Colonic mucosa (tissue), 4 donors: ENCODE measurements around the gene UNC5A. TPM values are rescaled to one million over a fixed set of nuclear protein-coding genes. Genes with fewer than 3 reads are reported as not detected.
A peak's percentile ranks its signal among the peaks of the same experiment; 100 is the strongest.

Experiments
- DNase-seq: peaks from one replicate; pipeline ENCODE4 v3.0.0-alpha.2; 2020
- H3K27ac ChIP-seq: fragments of 200-600 bp; one replicate; pipeline ENCODE4 v1.8.0; 2021
- H3K27me3 ChIP-seq: fragments of 200-600 bp; one replicate; pipeline ENCODE4 v1.8.0; 2021
- H3K36me3 ChIP-seq: fragments of 200-600 bp; one replicate; pipeline ENCODE4 v1.8.0; 2021
- H3K4me1 ChIP-seq: fragments of 200-600 bp; one replicate; pipeline ENCODE4 v1.8.0; 2021; ENCODE audit warnings: mild to moderate bottlenecking
- H3K4me3 ChIP-seq: fragments of 200-600 bp; one replicate; pipeline ENCODE4 v1.8.0; 2021
- H3K9ac ChIP-seq, 2 donors: one replicate each; pipeline ENCODE4 v1.7.0; 2013; ENCODE audit warnings: control low read depth in 2 of 2, low read depth in 2 of 2, low read length in 2 of 2
- H3K9me3 ChIP-seq: fragments of 200-600 bp; one replicate; pipeline ENCODE4 v1.8.0; 2021
- CTCF ChIP-seq: fragments of 200-600 bp; IDR thresholded peaks from one replicate; pipeline ENCODE4 v1.8.0; 2022; ENCODE audit warnings: antibody characterized with exemption, mild to moderate bottlenecking
- intact Hi-C: fragments of 100-400 bp; cut with DNase I; formaldehyde crosslinking; loops from one replicate; pipeline ENCODE4 v1.14.1; 2022
- total RNA-seq, 2 donors: library from RNA; stranded (reverse); fragmentation: NEBNext Ultra II Directional in 1 of 2; extraction: Animal tissue kit (Norgen Biotek cat#: 25700) in 1 of 2; gene quantifications; one replicate each; pipeline ENCODE4 v1.2.1, GENCODE V29; 2021
- donor health status: healthy.
- donor health status: DM: no; HTN: no; CAD: no.
- donor health status: DM: no; HTN: no; CAD: no.

The UNC5A gene
- total RNA-seq = not detected

DNA sequence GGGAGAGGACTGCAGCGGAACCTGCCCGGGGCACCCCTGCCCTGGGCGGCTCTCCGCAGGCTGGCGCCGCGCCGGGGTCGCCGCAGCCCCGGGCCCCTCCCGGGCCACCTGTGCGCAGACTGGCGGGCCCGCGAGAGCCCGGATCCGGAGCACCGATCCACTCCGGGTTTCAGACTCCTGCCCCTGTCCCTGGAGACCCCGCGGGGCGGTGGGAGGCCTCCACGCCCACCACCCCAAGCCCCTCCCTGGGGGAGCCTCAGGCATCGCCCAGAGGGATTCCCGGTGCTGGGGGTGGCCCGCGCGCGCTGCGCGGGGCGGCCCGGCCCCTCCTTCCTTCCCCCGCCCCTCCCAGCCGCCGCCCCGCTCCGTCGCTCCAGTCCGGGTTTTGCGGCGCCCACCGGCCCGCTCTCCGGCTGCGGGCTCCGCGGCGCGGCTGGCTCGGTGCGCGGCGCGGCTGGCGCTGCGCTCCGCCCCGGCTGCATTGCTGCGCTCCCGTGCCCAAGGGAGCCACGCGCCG, at the start of gene UNC5A:
TSS of gene UNC5A (plus strand) at position 479 of the 517 bp plus-strand sequence. CDS start 192 bp downstream, outside the sequence.
- H3K27me3 ChIP-seq = peaks cover 29% of the 10 kb centered on the region
- no peaks in the 10 kb centered on the region for H3K36me3 ChIP-seq
- no peak for TF ChIP-seq CTCF
- H3K9me3 ChIP-seq = no peaks in the 10 kb centered on the region
- intact Hi-C loops = no loop called here
- no peak within 1 kb of the TSS for H3K9ac ChIP-seq
- no peak within 1 kb of the TSS for H3K27ac ChIP-seq
- H3K4me3 ChIP-seq = no peak within 1 kb of the TSS
- no peaks in the 10 kb centered on the region for H3K4me1 ChIP-seq
- DNase-seq = peak; percentile 31

DNA sequence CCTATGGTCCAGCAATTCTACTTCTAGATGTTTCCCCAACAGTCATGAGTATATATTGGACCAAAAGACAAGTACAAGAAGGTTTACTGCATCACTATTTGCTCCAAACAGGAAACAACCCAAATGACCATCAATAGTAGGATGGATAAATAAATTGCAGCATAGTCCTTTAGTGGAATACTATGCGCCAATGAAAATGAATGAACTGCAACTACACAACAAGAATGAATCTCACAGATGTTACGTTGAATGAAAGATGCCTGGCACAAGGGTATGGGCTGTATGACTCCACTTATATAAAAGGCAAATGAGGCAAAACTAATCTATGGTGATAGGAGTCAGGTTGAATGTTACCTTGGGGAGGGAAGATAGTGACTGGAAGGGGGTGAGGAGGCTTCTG, 48.6 kb upstream of the UNC5A start:
- Histone ChIP-seq H3K36me3 (no peaks in the 10 kb centered on the region), H3K4me3 (no peak overlapping the region), H3K27me3 (no peaks in the 10 kb centered on the region), H3K27ac (no peak overlapping the region), H3K9me3 (no peaks in the 10 kb centered on the region), H3K9ac (no peak overlapping the region), H3K4me1 (no peaks in the 10 kb centered on the region)
- intact Hi-C loops = no loop called here
- no peak for TF ChIP-seq CTCF
- DNase-seq = no peak

GRCh38 chr5:176762489-176762888, 47.9 kb upstream of the UNC5A start:
- Histone ChIP-seq H3K4me3 (no peak overlapping the region), H3K36me3 (no peaks in the 10 kb centered on the region), H3K9me3 (no peaks in the 10 kb centered on the region), H3K4me1 (no peaks in the 10 kb centered on the region), H3K27ac (no peak overlapping the region), H3K9ac (no peak overlapping the region), H3K27me3 (no peaks in the 10 kb centered on the region)
- TF ChIP-seq CTCF = no peak
- no peak for DNase-seq
- intact Hi-C loops = no loop called here

- no peak overlapping the region for H3K27ac ChIP-seq
- DNase-seq = no peak
- H3K27me3 ChIP-seq = no peaks in the 10 kb centered on the region
- H3K9ac ChIP-seq = no peak overlapping the region
- intact Hi-C loops = no loop called here
- no peaks in the 10 kb centered on the region for H3K9me3 ChIP-seq
- H3K4me3 ChIP-seq = no peak overlapping the region
- no peaks in the 10 kb centered on the region for H3K4me1 ChIP-seq
- no peak for TF ChIP-seq CTCF
- H3K36me3 ChIP-seq = no peaks in the 10 kb centered on the region
Measured at GRCh38 chr5:176765687-176766086, 44.7 kb upstream of the UNC5A start.

DNA sequence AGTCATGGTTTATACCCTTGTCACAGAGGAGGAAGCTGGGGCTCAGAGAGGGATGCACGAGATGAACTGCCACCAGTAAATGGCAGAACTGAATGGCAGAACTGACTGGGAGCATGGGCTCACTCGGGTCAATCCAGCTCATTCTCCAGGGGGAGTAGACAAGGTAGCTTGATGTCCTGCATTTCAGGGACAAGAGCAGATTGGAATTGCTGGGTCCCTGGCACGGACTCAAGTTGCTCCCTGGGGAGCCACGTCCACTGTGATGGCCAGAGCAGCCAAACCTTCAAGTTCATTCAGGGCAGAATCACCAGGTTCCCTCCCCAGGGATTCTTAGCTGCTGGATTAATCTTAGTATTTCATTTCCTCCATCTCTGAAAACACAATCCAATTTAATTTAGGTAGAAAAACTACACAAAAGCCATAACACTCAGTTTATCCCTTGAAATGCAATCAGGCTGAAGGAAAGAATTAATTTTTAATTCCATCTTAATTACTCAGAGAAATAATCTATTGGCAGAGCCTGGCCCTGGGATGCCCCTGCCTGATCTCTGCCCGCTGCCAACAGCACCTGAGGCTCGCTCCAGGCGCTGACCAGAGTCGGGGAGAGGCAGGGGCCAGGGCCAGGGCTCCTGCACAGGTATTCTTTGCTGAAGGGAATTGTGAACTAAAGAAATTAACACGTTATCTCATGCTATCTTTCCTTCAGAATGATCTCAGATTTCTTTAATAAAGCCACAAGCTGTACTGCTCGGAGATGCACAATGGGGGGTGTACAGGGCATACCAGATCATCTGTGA, 42.0 kb upstream of the UNC5A start:
- no peak for TF ChIP-seq CTCF
- Histone ChIP-seq H3K27me3 (no peaks in the 10 kb centered on the region), H3K4me3 (no peak overlapping the region), H3K27ac (no peak overlapping the region), H3K9ac (no peak overlapping the region), H3K4me1 (no peaks in the 10 kb centered on the region), H3K36me3 (no peaks in the 10 kb centered on the region), H3K9me3 (no peaks in the 10 kb centered on the region)
- intact Hi-C loops = no loop called here
- peak; percentile 9 for DNase-seq
